HCT116 (cell line): ENCODE data around the gene TNRC18. TPM values are rescaled to one million over a fixed set of nuclear protein-coding genes. Genes with fewer than 3 reads are reported as not detected.

Experiments
- ATAC-seq: fragments of 200-7000 bp; cut with Tn5 transposase; 2 replicates; pipeline ENCODE4 v1.9.1; 2020; ENCODE audit warnings: mild to moderate bottlenecking, moderate library complexity
- BruUV-seq: library from RNA; stranded (reverse); fragments of 400-500 nt; replicated peaks from 2 replicates; lab custom pipeline; 2021; lab: Mats Ljungman, UMichigan
- CTCF ChIA-PET: fragments of 300-600 bp; sonication (Branson Sonifier 250); formaldehyde crosslinking; loops from one replicate; lab custom pipeline; 2021; ENCODE audit warnings: antibody characterized with exemption; lab: Charles Lee
- POLR2A ChIA-PET: fragments of 300-600, 350-600 bp; sonication (Branson Sonifier 250); formaldehyde crosslinking; loops from one replicate; lab custom pipeline; 2021; ENCODE audit warnings: antibody characterized with exemption; lab: Charles Lee
- RAD21 ChIA-PET, 2 experiments: fragments of 300-600 bp; sonication (Branson Sonifier 250); formaldehyde crosslinking; loops; one replicate each; lab custom pipeline; 2023; ENCODE audit warnings: low total read pairs in 2 of 2; ENCODE audit not compliant: uncharacterized antibody in 2 of 2, unreplicated experiment in 2 of 2, low non-redundant PET in 1 of 2; lab: Charles Lee
- DNase-seq: peaks from one replicate; pipeline ENCODE4 v3.0.0-alpha.2; 2010; ENCODE audit warnings: low read depth, low spot score
- H2AFZ ChIP-seq: fragments of 200-600 bp; shearing (Covaris generic), sonication (generic); 2 replicates; pipeline ENCODE4 v1.6.1; 2017; ENCODE audit warnings: low read depth, mixed run types, mixed read lengths, antibody characterized with exemption, low read length; ENCODE audit not compliant: poor library complexity, severe bottlenecking
- H3K27ac ChIP-seq: 2 replicates; pipeline ENCODE4 v1.5.1; 2012; ENCODE audit warnings: low read depth, low read length
- H3K27me3 ChIP-seq: fragments of 200-600 bp; sonication (generic); 2 replicates; pipeline ENCODE4 v1.6.1; 2016; ENCODE audit warnings: mixed run types, low read length, mixed read lengths; ENCODE audit not compliant: insufficient read depth
- H3K36me3 ChIP-seq, 2 experiments: fragments of 200-500 bp in 1 of 2; fragments of 200-600 bp in 1 of 2; sonication (Bioruptor generic) in 1 of 2; sonication (generic) in 1 of 2; 2 replicates each; pipeline versions ENCODE4 v1.5.1 to v1.6.1; 2014 to 2016; ENCODE audit warnings: low read length in 2 of 2, inconsistent platforms in 1 of 2, mixed read lengths in 1 of 2, mixed run types in 1 of 2; ENCODE audit not compliant: insufficient read depth in 2 of 2, control insufficient read depth in 1 of 2
- H3K4me1 ChIP-seq, 2 experiments: fragments of 200-600 bp in 1 of 2; sonication (generic) in 1 of 2; 2 replicates each; pipeline versions ENCODE4 v1.5.1 to v1.6.1; 2012 to 2017; ENCODE audit warnings: low read length in 2 of 2, inconsistent platforms in 1 of 2, mild to moderate bottlenecking in 1 of 2, mixed read lengths in 1 of 2, mixed run types in 1 of 2, moderate library complexity in 1 of 2; ENCODE audit not compliant: insufficient read depth in 2 of 2, control insufficient read depth in 1 of 2
- H3K4me2 ChIP-seq: fragments of 200-600 bp; sonication (generic); 2 replicates; pipeline ENCODE4 v1.6.1; 2017; ENCODE audit warnings: mixed run types, low read length, mixed read lengths
- H3K4me3 ChIP-seq, 2 experiments: fragments of 200-600 bp in 1 of 2; sonication (generic) in 1 of 2; replicated peaks in 1 of 2; 2 replicates each; pipeline ENCODE4 v1.5.1; 2011 to 2016; ENCODE audit warnings: low read length in 2 of 2, control low read depth in 1 of 2, low read depth in 1 of 2, mild to moderate bottlenecking in 1 of 2, mixed read lengths in 1 of 2, mixed run types in 1 of 2
- H3K79me2 ChIP-seq: fragments of 200-600 bp; sonication (generic); 2 replicates; pipeline ENCODE4 v1.6.1; 2017; ENCODE audit warnings: mild to moderate bottlenecking, mixed run types, low read length, moderate library complexity, mixed read lengths; ENCODE audit not compliant: insufficient read depth
- H3K9ac ChIP-seq: fragments of 200-600 bp; sonication (generic); 2 replicates; pipeline ENCODE4 v1.6.1; 2016; ENCODE audit warnings: low read length, mixed read lengths
- H3K9me2 ChIP-seq: fragments of 200-600 bp; sonication (generic), shearing (Covaris generic); 2 replicates; pipeline ENCODE4 v1.6.1; 2017; ENCODE audit warnings: mixed run types, mild to moderate bottlenecking, moderate library complexity; ENCODE audit not compliant: insufficient read depth
- H3K9me3 ChIP-seq, 2 experiments: fragments of 200-500 bp in 1 of 2; fragments of 200-600 bp in 1 of 2; sonication (Bioruptor generic) in 1 of 2; sonication (generic) in 1 of 2; 2 replicates each; pipeline ENCODE4 v1.6.1; 2014 to 2017; ENCODE audit warnings: low read length in 2 of 2, mixed read lengths in 2 of 2, inconsistent platforms in 1 of 2, low read depth in 1 of 2, mild to moderate bottlenecking in 1 of 2, mixed run types in 1 of 2, moderate library complexity in 1 of 2; ENCODE audit not compliant: control insufficient read depth in 1 of 2, insufficient read depth in 1 of 2
- H4K20me1 ChIP-seq: fragments of 200-600 bp; sonication (generic), shearing (Covaris generic); 2 replicates; pipeline ENCODE4 v1.6.1; 2017; ENCODE audit warnings: mixed run types, mild to moderate bottlenecking, moderate library complexity; ENCODE audit not compliant: insufficient read depth
- CBX3 ChIP-seq: IDR thresholded peaks from 2 replicates; pipeline ENCODE4 v1.6.1; 2012; ENCODE audit warnings: low read depth
- EGR1 ChIP-seq: IDR thresholded peaks from 2 replicates; pipeline ENCODE4 v1.6.1; 2012; ENCODE audit warnings: low read depth
- EZH2 ChIP-seq: fragments of 200-600 bp; sonication (generic); IDR thresholded peaks from 2 replicates; pipeline ENCODE4 v1.6.1; 2017; ENCODE audit warnings: antibody characterized with exemption, mixed run types
- POLR2A ChIP-seq: IDR thresholded peaks from 2 replicates; pipeline ENCODE4 v1.7.0; 2011; ENCODE audit warnings: borderline replicate concordance; ENCODE audit not compliant: insufficient read depth, insufficient read length; ENCODE audit errors: extremely low read depth
- POLR2AphosphoS5 ChIP-seq: IDR thresholded peaks from 2 replicates; pipeline ENCODE4 v1.6.1; 2011; ENCODE audit warnings: mild to moderate bottlenecking, low read depth, low read length, moderate library complexity
- RAD21 ChIP-seq: IDR thresholded peaks from 2 replicates; pipeline ENCODE4 v1.6.1; 2012; ENCODE audit warnings: low read depth, mild to moderate bottlenecking
- SP1 ChIP-seq: IDR thresholded peaks from 2 replicates; pipeline ENCODE4 v1.6.1; 2012; ENCODE audit warnings: low read depth
- ZFX ChIP-seq: fragments of 450-650 bp; IDR thresholded peaks from 2 replicates; pipeline ENCODE4 v1.6.1; 2017
- ZNF274 ChIP-seq: fragments of 200-500 bp; sonication (Bioruptor generic); IDR thresholded peaks from 2 replicates; pipeline ENCODE4 v1.6.1; 2014; ENCODE audit warnings: mild to moderate bottlenecking, low read depth, low read length, inconsistent platforms
- intact Hi-C: fragments of 100-400 bp; cut with micrococcal nuclease; formaldehyde crosslinking; loops from 2 replicates; pipeline ENCODE4 v1.10.0; 2022
- total RNA-seq: library from RNA; stranded (reverse); gene quantifications from one replicate; pipeline ENCODE4 v1.2.1, GENCODE V29; 2021; ENCODE audit not compliant: unreplicated experiment

Gene TNRC18
- total RNA-seq, 1 experiment from 2014 or later: 101 TPM

DNA sequence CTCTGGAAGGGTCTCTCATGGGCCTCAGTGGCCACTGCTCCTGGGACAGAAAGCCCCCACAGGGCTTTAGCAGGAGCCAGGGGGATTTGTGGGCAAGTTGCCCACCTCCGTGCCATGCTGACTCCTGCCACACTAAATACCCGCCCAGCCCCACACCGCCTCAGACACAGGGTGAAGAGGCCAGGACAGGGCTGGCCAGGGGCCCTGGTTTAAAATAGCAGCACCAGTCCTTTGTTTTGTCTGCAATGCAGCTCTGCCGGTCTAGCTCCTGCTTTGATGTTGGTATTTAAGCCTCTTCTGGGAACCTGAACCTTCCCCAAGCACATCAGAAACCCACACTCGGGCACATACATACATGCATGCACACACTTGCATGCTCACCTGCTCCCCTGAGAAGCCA, 14.4 kb upstream of the TNRC18 start:
- H3K9me3 ChIP-seq: peaks cover 0 to 4% of the 10 kb centered on the region in 2 experiments; a peak in 1 of 4 replicates
- H3K4me3 ChIP-seq: no peak overlapping the region
- no peaks in the 10 kb centered on the region for H4K20me1 ChIP-seq
- H3K27me3 ChIP-seq: no peaks in the 10 kb centered on the region
- RAD21 ChIA-PET: no interaction called here
- H3K9me2 ChIP-seq: no peaks in the 10 kb centered on the region
- no peak for TF ChIP-seq POLR2A
- TF ChIP-seq EZH2: no peak
- no peak for TF ChIP-seq EGR1
- no peak for TF ChIP-seq ZFX
- no peak for TF ChIP-seq POLR2AphosphoS5
- intact Hi-C loops: no loop called here
- H3K36me3 ChIP-seq: 0 out of 4 replicates have a peak, but pooled peaks cover 0 to 5% of the 10 kb centered on the region in 2 experiments
- BruUV-seq: no TSS peak
- H3K79me2 ChIP-seq: no peaks in the 10 kb centered on the region
- no peak overlapping the region for H3K9ac ChIP-seq
- H3K4me1 ChIP-seq: peaks cover 0 to 6% of the 10 kb centered on the region in 2 experiments; a peak in 1 of 4 replicates
- H3K4me2 ChIP-seq: no peak overlapping the region
- H3K27ac ChIP-seq: no peak overlapping the region
- CTCF ChIA-PET: no interaction called here
- DNase-seq (no peak), ATAC-seq (no peak)
- H2AFZ ChIP-seq: no peak overlapping the region
- POLR2A ChIA-PET: no interaction called here

DNA sequence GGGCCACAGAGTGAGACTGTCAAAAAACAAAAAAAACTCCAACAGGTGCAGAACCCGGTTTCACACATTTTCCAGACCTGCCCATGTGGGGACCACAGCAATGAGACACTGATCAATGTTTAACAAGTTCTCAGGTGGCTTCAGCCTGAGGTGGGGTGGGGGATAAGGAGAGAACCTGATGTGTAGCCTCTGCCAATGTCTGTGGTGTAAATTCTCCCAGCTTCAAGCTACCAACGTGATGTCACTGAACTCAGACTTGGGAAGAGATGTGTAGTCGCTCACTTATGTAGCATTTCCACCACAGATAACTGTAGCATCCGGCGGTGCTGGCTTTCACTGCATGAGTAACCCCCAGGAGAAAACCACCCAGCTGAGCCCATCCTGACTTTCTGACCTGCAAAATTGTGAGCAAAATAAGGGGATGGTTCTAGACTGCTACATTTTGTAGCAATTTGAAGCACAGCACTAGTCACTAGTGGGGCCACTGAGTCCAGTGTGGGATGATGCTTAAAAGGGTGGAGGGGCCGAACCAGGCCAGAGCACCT, 13.8 kb upstream of the TNRC18 start:
- no peaks in the 10 kb centered on the region for H3K27me3 ChIP-seq
- 0 out of 4 replicates have a peak, but pooled peaks cover 0 to 5% of the 10 kb centered on the region in 2 experiments for H3K36me3 ChIP-seq
- H3K4me1 ChIP-seq: peaks cover 0 to 6% of the 10 kb centered on the region in 2 experiments; a peak in 1 of 4 replicates
- TF ChIP-seq SP1 (no peak), EGR1 (no peak), CBX3 (no peak), RAD21 (no peak), ZNF274 (no peak)
- no peak overlapping the region for H3K9ac ChIP-seq
- intact Hi-C loops: no loop called here
- H3K4me2 ChIP-seq: no peak overlapping the region
- H4K20me1 ChIP-seq: no peaks in the 10 kb centered on the region
- ATAC-seq (no peak), DNase-seq (no peak)
- H3K4me3 ChIP-seq: no peak overlapping the region
- H2AFZ ChIP-seq: no peak overlapping the region
- CTCF ChIA-PET: interaction anchor here (1.2 kb wide), 1 partner anchor 228 kb away, joined by 3 read pairs; no protein-coding TSS in a partner anchor
- H3K9me2 ChIP-seq: no peaks in the 10 kb centered on the region
- RAD21 ChIA-PET: no interaction called here
- POLR2A ChIA-PET: no interaction called here
- no peak overlapping the region for H3K27ac ChIP-seq
- no peaks in the 10 kb centered on the region for H3K79me2 ChIP-seq
- no TSS peak for BruUV-seq
- H3K9me3 ChIP-seq: peaks cover 0 to 4% of the 10 kb centered on the region in 2 experiments; a peak in 1 of 4 replicates
